Cortex of kidney (tissue), 1 donor: ENCODE measurements around the gene TMEM200C.
"Not testable (repeated sequence)": the region's sequence is repeated elsewhere in the genome, so short reads cannot be mapped to it uniquely, and the experiment has no call there.

ENCODE experiments used
- DNase-seq: peaks from one replicate; lab custom pipeline; 2025; lab: John Stamatoyannopoulos, UW

Gene TMEM200C

DNA sequence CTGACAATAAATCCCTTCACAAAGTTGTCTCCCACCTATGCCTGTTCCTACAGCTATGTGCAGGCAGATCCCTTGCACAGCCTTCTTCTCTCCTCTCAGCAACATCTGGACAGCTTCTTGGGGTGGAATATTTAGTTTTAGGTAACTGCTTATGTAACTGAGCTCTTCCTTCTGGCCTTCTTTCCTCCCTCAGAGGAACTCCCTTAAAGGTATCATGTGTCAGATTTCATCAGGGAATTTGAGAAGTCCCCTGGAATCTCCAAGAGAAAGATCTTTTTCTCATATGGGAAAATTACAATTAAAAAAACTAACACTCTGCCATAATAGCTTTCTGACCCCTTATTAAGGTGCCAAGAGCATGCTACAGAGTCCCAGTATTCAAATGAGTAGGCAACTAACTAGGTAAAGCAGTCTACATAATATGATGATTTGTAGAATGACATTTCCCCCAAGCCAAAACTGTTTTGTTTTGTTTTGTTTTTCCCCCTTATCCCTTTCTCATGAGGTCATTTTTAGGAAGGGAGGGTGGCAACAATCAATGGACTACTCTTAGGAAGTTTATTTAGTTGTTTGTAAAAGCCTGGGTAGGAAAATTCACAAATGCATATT, 2.4 kb downstream of the TMEM200C start:
- no peak for DNase-seq

DNA sequence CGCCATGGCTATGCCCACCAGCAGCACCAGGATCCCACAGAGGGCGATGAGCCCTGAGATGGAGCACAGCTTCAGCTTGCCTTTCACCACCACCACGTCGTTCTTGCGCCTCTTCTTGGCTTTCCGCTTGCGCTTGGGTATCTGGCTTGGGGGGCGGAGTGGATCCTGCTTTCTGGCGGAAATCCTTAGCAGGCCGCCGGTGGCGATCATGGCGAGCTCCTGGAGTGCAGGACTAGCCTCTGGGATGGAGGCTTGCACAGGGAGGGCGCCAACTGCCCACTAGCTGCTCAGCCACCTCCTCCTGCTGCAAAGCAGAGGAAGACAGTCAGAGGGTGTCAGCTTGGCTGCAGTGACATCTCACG, 3.5 kb downstream of the TMEM200C start:
- no peak for DNase-seq

DNA sequence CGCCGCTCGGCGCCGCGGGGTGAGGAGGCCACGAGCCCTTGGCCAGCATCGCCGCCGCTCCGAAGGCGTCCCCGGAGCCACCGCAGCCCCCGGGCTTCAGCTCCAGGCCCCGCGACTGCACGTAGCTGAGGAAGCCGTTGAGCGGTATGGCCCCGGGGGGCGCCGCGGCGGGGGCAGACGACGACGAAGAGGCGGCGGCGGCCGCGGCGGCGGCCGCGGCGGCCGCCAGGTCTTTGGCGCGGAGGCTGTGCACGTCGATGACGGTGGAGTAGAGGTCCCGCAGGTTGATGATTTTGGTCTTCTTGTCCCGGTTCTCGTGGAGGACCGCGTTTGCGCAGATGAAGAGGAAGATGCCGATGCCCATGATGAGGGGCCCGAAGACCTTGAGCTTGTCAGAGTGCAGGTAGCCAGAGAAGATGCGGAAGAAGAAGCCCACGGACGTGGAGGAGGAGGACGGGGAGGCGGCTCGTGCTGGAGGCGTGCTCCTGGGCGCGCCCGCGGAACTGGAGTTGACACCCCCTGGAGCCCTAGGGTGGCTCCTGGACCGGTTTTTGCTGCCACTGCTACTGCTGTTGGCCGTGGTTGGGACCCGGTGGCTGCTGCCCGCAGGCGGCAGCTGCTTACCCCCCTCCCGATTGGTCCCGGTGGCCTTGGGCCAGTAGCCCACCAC, 4.0 kb downstream of the TMEM200C start:
- no peak for DNase-seq

DNA sequence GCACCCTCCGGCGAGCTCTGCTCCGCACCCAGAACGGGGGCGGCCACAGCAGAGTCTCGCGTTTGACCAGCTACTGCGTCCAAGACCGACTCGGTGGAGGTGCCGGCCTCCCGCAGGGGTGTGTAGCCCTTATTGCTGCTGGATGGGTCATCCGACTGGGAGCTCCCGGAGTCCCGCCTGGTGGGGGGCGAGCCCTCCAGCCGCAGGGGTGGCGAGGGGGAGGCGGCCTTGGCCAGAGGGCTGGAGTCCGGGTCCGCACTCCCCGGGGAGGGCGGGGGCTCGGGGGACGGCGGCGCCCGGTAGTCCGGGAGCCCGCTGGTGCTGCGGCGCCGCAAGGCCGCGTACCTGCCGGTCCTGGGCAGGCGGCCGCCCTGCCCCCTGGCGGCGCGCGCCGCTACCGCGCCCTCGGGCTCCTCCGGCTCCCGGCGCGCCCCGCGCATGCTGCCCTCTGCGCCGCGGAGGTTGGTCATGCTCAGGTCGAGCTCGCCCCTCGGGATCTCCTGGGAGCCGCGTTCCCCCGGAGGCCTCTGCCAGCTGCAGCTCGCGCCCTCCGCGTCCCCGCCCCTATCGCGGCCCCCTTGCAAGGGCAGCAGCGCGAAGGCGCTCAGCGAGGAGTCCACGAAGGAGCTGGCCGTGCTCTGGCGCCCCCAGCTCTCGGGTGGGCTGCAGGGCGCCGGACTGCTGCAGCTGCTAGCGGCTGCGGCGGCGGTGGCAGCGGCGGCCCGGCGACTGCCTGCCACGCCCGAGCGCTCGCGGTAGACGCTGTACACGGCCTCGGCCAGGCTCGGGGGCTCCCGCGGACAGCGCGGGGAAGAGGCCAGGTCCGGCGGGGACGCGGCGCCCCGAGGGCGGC, 4.8 kb downstream of the TMEM200C start:
- DNase-seq, result no peak

DNA sequence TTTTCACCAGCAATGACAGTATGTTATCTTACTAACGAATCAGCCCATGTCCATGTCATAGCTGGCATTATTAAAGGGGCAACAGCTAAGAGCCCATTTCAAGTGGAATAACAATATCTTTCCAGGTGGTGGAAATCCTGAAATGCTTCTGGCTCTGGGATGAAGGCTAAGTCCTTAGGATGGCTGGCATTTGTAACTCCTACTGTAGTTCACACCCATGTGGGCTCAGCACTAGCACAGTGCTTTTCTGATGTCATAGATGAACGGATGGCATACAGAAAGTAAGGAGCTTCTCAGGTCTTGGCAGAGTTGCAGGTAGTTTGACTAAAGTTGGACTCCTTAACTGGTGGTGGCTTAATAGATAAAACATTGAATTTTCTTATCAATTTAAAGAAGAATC, 10.0 kb downstream of the TMEM200C start:
- no peak for DNase-seq

DNA sequence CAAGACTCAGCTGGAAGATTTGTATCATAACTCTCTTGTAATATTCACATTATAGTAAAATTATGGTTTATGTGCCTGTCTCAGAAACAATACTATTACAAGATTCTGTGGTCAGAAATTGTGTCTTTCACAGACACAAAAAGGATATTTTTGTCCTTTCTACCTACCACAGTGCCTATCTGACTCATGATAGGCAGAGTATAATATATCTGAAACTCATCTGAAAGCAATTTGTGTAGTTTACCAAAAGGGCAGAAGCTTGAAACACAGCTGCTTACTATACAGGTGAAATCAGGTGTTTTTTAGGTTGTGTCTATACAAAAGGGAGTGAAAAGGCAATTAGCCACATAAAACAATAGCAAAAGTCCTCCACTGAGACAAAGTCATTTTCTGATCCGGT, 10.9 kb downstream of the TMEM200C start:
- DNase-seq, result no peak

DNA sequence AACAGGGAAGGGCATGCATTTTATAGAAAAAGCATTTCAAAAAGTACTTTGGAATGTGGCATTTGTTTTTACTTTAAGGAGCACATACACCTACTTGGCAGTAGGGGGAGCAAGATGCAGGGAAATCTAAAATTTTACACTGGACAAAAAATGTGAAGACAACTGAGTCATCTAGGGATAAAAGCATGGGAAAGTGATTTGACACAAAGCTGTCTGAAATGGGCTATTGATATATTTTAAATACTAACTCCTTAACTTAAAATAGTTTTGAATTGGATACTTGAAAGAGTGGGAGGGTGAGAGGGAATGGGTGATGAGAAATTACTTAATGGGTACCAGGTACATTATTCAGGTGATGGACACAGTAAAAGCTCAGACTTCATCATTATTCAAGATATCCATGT, 15.8 kb downstream of the TMEM200C start:
- DNase-seq, result no peak

DNA sequence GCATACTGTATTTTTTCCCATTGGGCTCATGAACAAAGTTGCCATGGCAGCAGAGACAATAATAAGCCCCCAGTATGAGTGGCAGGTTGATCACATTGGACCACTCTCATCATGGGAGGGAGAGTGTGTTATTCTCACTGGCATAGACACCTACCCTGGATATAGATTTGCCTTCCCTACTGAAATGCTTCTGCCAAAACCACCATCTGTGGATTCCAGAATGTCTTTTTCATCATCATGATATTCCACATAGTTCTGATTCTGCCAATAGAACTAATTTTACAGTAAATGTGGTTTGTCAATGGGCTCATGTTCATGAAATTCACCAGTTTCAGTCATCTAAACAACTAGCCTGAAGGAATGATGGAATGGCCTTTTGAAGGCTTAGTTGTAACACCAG, 18.4 kb downstream of the TMEM200C start:
- no peak for DNase-seq

DNA sequence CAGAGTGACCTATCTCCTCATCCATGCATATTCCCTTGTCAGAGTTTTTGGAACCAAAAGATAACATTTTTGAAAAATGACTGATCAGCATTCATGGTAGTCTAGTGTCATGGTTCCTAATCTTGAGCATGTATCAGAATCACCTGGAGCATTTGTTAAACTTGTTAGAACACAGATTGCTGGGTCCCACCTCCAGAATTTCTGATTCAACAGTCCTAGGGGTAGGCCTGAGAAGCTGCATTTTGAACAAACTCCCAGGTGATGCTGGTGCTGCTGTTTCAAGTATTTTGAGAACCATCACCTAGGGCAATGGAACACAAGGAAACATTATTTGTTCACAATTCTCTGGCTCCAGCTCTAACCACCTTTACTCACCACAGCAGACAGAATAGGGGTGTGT, 21.0 kb downstream of the TMEM200C start:
- DNase-seq, result no peak

DNA sequence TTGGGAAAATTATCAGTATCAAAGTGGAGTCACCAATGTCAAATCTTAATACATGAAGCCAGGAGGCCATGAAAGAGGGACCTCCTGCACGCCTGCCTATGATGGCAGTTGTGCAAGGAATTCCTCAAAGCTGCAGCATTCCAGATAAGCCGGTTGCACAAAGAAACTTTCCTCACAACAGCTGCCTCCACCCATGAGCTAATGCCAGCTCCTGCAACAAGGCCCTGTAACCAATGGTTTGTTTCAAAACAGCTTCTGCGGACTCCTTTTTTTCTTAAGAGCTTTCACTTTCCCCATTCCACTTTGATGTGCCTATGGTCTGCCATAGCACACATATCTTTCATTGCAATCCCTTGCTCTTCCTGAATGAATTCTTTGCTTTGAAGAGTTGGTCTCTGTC, 22.4 kb downstream of the TMEM200C start:
- DNase-seq, result no peak

DNA sequence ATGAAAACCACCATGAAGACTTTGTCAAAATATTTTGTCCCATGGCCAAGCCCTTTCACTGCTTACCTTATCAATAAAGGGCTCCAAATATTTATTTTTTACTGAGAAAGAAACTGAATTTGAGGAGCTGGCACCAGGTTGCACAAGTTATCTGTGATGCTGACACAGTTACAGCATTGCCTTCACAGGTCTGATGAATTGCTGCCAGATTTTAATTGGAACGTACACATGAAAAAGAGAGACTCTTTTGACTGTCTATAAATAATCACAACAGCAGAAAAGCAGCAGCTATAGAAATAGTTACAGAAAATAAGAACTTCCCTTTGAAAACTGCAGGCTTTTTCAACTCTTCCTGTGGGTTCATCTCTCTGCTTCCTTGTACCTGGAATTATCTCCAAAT, 23.9 kb downstream of the TMEM200C start:
- DNase-seq, result no peak

DNA sequence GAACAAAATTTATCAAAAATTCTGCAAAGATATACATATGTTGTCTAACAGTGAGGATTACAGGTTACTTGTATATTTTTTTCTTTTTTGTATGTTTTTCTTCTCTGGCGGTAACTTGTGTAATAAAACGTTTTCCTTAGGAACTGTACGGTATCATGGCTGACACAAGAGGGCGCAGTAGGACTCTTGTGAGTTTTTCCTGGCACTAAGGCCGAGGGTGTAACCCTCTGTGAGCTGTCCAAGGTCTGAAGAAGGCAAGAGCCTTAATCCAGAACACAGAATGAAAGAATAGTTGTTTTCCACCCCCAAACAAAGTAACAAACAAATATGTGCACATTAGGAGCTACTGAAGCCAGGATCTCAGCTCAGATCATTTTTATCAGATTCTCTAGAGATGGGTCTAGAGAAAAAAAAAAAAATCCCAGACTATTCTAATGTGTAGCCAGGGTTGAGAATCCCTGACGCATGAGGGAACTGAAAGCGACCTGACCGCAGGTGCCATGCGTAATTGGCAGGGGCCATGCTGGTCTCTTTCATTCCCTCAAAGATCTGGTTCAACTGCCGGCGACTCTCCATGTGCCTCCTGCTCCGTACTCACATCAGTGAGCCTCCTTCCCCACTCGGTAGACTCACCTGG, 27.0 kb downstream of the TMEM200C start:
- DNase-seq, result no peak

DNA sequence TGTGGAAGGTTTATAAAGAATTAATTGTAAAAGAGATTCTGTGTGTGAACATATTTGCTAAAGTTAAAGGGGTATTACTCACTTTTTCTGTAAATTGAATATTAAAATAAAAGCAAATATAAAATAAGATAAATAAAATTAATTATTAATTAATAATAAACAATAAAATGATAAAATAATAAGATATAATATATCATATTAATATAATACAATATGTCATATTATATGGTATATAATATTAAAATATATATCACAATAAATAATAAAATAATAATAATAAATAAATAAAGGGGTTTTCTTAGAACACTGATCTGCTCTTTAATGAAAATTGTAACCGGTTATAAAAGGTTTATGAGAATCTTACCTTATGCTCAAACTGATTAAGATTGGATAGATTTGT, 29.8 kb downstream of the TMEM200C start:
- no peak for DNase-seq

DNA sequence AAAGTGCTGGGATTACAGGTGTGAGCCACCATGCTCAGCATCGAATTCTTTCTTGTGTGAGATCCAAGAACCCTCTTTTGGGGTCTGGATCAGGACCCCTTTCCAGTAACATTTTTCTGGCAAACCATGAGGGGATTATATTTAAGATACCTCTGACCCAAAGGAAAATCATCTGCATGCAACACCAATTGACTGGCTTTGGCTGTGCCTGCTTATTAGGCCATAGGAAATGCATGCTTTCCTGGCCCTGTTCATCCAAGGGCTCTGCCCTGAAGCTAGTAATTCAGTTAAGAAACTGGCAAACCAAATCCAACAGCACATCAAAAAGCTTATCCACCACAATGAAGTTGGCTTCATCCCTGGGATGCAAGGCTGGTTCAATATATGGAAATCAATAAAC, 33.2 kb downstream of the TMEM200C start:
- not testable (repeated sequence) for DNase-seq

DNA sequence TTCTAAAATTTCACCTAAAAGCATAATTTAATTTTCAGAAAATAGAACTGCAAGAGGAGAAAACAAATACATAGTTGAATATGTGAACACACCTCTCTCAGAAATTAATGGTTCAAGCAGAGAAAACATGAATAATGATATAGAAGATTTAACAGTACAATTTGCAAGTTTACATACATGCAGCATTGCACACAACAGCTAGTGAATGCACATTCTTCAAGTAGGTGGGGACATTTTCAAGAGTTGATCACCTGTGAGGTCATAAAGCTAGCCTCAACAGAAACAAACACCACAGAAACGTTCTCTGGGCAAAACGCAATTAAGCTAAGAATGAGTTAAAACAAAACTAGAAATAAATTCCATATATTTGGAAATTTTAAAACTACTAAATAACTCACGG, 38.1 kb downstream of the TMEM200C start:
- DNase-seq, result no peak

DNA sequence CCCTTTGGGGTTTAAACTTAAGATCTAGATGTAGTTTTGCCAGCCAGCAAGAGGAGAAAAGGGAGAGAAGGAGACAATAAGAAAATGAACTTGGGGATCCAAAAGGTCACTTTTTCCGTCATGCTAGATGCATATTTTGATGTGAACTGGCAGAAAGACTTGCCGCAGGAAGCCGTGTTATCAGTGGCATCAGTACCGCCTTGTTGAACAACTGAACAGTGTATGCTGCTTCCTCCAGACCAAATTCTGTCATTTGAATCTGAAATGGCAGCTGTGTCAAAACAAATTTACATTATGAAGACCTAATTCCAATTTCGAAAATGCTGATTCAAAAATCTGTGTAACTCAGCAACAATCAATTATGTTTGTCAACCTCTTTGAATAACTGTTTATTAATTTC, 42.1 kb downstream of the TMEM200C start:
- DNase-seq, result no peak

DNA sequence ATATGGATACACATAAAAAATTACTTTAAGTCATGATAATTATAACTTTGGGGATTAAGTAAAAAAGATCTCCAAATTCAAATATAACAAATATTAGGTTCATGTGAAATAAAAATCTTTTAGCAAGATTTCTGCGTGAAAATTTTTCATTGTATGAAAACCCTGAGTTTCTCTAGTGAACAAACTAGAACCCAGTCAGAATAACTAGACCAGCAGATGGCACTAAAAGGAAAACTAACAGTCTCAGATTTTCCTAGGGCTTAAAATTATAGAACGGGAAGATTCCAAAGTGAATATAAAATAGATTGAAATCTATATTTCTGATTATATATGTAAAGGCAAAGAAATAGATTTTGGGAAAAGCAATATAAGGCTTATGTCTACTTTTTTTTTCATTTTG, 43.3 kb downstream of the TMEM200C start:
- no peak for DNase-seq

DNA sequence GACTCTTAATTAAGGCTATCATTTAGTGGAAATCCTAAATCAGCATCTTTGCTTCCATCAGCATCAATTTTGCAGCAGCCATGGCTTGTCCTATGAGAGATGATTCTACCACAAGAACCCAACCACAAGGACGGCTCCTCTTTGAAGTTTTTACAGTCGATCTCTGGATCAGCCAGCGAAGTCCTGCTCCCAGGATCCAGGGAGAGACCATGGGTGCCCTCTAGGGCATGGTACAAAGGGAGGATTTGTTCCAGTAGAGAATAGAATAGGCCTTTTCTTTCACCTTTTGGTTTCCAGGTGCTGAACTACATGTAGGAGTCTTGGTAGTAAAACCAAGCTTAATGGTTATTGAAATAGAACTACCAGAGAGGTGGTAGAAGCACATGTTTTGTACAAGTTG, 52.7 kb downstream of the TMEM200C start:
- DNase-seq, result no peak

DNA sequence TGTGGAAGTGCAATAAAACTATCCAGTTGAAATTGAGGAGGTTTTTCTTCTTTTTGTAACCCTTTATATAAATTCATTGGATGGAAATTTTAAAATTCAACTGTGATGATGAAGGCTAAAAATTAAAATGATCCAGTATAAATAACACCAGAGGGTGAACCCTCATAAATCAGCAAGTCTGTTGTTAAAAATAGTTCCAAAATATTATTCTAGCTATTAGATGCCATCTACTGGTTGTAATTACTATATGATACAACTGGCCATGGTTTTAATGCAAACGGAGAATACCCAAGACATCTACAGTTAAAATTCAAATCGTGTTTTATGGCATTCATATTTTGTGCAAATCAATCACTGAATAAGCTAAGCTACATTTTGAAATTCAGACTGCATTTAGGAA, 53.8 kb downstream of the TMEM200C start:
- DNase-seq, result no peak

DNA sequence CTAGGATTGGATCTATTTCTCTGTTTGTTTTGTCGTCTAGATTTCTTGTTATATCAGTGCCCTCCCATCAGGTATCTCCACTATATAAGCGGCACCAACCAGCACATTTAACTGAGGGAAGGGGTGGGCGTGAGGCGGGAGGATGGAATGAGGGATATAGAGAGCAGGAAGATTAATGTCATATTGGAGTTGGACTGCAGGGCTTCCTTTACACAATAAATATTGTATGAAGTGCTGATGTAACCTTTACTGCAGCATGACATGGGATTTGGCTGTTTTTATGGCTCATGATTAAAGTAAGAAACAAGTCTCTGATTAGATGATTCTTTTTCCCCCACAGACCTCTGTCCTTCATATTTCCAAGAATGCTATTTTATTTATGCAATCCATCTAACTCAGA, 54.8 kb downstream of the TMEM200C start:
- no peak for DNase-seq

DNA sequence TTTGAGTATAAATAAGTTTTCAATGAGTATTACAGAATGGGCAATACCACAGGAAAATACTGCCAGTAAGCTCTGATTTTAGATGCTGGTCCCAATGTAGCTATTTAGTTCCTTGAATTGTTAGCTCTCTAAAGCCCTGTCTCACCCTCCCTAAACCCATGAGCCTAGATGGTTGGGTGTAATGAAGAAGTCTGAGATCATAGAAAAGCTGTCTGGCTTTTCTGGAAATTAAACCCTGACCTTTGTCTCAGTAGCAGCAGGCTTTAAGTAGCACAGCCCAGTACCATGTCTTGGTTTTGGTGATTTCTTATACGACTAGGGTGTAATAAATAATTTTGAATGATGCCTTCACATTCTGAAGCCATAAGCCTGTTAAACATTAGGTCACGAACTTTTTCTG, 55.3 kb downstream of the TMEM200C start:
- no peak for DNase-seq

DNA sequence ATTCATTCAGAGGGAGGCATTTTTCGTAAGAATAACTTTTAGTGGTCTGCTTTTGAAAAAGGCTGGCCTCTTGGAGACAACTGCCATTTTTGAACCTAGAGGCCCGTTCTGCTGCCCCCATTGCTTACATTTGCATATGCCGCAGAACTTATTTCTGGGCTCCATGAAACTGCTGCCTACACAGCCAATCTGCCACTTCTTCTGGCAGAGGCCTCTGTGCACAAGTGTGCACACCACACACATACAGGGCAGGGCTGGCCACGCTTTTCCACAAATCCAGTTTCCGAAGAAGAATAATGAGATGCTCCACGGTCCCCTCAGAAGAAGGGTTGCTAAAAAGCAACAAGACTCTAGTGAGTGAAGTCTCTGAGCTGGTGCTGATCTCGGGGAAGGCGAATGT, 56.2 kb downstream of the TMEM200C start:
- DNase-seq, result no peak
